Neural progenitor cell (in vitro differentiated cells): ENCODE data around the gene ACACA.

Experiments used
- EZH2 ChIP-seq: fragments of 200-600 bp; sonication (generic); IDR thresholded peaks from 2 replicates; pipeline ENCODE4 v1.6.1; 2017; ENCODE audit warnings: antibody characterized with exemption, mild to moderate bottlenecking, moderate library complexity
- TF ChIP-seq, protein P1 (sequence below): fragments of 200-600 bp; sonication (generic); IDR thresholded peaks from 2 replicates; pipeline ENCODE4 v1.5.1; 2017; ENCODE audit warnings: antibody characterized with exemption, mild to moderate bottlenecking

DNA sequence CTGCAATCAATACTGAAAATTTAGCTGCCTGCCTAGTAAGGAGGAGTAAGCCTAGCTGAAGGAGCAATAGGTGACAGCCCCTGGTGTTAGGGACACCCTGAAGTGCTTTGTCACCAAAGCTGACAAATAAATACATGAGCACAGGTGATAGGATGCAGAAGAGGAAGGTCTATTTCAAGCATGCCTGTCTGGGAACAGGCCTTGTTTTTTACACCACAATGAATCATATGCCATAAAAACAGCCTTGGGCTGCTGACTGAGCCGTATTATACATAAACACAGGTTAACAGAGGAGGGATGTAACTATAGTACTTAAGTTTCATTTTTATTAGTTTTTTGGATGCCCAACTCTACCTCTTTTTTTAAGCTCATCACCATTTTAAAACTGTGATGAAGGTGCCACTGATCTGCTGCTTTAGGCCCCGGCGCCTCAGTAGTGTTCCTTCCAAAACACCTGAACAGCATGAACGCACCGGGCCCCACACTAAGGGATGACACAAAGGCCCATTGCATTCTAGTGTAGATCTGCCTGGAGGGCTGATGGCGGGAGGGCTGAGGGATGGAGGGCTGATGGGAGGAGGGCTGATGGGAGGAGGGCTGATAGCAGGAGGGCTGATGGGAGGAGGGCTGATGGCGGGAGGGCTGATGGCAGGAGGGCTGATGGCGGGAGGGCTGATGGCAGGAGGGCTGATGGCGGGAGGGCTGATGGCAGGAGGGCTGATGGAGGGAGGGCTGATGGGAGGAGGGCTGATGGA lies 307.5 kb downstream of the ACACA start:
- TF ChIP-seq, protein P1, sequence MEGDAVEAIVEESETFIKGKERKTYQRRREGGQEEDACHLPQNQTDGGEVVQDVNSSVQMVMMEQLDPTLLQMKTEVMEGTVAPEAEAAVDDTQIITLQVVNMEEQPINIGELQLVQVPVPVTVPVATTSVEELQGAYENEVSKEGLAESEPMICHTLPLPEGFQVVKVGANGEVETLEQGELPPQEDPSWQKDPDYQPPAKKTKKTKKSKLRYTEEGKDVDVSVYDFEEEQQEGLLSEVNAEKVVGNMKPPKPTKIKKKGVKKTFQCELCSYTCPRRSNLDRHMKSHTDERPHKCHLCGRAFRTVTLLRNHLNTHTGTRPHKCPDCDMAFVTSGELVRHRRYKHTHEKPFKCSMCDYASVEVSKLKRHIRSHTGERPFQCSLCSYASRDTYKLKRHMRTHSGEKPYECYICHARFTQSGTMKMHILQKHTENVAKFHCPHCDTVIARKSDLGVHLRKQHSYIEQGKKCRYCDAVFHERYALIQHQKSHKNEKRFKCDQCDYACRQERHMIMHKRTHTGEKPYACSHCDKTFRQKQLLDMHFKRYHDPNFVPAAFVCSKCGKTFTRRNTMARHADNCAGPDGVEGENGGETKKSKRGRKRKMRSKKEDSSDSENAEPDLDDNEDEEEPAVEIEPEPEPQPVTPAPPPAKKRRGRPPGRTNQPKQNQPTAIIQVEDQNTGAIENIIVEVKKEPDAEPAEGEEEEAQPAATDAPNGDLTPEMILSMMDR, result no peak
- TF ChIP-seq EZH2, result no peak
